GM19328 (cell line): Measurements from ENCODE around the gene GAA.

Source experiments
- ATAC-seq: cut with Tn5 transposase; IDR thresholded peaks from one replicate; pipeline ENCODE4 v1.9.1; 2021; ENCODE audit warnings: mild to moderate bottlenecking, moderate library complexity; ENCODE audit not compliant: unreplicated experiment

The GAA gene

DNA sequence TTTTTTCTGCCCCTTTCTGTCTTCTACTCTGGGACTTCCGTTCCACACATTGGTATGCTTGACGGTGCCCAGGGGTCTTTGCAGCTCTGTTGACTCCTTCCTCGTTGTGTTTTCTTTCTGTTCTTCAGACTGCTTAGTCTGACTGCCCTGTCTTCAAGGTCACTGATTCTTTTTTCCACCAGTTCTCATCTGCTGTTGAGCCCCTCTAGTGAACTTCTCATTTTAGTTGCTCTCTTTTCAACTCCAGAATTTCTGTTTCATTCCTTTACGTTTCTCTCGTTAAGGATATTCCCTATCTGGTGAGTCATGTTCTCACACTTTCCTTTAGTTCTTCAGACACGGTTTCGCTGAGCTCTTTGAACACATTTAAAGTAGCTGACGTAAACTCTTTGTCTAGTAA lies 13.8 kb downstream of the GAA start:
- no peak for ATAC-seq

DNA sequence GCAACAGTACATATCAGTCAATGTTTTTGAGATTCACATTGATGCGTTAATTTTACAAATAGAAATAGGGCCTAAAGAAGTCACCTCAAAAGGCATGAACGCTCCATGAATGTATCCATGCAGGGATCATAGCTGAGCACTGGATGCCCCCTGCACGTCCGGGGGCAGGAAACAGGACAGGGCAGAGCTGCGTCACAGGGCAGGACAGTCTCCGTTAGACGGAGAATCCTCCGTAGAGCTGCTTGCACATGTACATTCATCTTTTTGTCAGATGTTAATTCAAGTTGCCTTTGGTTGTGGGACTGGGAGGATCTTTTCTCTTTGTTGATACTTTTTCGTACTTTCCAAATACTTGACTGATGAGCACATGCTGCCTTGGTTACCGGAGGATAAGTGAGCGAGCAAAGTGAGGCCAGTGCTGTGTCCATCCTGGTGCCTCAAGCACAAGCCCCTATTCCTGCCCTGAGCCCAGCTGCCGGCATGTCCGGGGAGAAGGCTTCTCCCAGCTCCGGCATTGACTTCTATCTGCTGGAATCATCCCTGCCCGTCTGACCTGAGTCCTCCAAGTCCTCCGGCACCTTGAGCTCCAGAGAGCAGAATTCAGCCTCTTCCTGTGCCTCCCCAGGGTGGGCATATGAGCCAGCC lies 15.0 kb downstream of the GAA start:
- ATAC-seq = no peak

DNA sequence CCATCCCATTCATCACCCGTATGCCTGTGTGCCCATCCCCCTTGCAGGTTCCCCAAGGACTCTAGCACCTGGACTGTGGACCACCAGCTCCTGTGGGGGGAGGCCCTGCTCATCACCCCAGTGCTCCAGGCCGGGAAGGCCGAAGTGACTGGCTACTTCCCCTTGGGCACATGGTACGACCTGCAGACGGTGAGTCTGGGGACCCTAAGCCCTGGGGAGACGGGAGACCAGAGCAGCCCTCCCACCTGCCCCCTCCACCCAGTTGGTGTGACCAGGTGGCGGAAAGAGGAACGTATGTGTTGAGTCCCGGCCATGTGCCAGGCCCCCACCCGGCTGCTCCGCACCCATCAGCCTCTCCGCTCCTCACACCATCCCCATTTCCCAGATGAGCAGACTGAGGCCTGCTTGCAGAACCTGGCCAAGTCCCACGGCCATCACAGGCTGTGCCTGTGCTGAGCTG lies 15.6 kb downstream of the GAA start:
- no peak for ATAC-seq

DNA sequence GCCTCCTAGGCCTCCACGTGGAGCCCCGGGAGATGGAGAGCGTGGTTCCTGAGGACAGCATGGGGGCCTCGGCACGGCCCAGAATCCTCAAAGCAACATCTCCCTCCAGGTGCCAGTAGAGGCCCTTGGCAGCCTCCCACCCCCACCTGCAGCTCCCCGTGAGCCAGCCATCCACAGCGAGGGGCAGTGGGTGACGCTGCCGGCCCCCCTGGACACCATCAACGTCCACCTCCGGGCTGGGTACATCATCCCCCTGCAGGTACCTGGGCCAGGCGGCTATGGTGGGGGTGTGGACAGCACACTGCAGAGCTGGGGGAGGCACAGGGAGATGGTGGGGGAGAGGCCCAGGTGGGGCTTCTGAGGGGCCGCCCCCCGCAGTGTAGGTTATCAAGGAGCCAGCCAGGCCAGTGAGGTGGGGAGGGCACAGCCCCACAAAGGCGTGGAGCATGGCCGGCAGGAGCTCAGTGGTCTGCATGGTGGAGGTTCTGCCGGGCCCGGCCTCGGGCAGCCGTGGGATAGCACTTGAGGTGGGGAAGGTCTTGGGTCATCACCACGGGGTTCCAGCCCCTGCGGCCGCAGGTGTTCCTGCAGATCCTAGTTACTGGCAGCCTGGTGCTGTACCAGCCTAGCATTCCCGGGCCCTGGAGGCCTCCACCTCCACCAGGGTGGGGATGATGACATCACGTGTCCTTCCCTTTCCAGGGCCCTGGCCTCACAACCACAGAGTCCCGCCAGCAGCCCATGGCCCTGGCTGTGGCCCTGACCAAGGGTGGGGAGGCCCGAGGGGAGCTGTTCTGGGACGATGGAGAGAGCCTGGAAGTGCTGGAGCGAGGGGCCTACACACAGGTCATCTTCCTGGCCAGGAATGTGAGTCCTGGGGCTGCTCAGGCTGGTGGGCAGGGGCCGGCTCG lies 16.4 kb downstream of the GAA start:
- no peak for ATAC-seq

DNA sequence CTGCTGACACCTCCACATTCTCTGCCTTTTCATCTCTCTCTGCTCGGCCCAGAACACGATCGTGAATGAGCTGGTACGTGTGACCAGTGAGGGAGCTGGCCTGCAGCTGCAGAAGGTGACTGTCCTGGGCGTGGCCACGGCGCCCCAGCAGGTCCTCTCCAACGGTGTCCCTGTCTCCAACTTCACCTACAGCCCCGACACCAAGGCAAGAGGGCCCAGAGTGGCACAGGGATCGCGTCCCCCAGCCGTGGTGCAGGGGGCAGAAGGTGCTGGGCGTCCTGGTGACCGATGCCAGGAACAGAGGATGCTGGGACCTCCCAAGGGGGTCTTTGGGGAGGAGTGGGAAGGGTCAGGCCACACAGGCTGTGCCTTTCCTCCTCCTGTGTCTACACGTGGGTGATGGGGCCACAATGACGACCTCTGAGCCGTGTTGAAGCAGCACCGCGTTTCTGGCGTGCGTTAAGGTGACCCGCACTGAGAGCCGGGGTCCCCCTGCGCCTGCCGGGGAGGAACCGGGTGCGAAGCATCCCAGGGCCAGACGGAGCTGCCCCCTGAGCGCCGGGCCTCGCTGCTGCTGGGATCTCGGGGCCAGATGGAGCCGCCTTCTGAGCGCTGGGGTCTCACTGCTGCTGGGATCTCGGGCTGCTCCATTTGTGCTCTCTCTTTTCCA lies 17.4 kb downstream of the GAA start:
- no peak for ATAC-seq

DNA sequence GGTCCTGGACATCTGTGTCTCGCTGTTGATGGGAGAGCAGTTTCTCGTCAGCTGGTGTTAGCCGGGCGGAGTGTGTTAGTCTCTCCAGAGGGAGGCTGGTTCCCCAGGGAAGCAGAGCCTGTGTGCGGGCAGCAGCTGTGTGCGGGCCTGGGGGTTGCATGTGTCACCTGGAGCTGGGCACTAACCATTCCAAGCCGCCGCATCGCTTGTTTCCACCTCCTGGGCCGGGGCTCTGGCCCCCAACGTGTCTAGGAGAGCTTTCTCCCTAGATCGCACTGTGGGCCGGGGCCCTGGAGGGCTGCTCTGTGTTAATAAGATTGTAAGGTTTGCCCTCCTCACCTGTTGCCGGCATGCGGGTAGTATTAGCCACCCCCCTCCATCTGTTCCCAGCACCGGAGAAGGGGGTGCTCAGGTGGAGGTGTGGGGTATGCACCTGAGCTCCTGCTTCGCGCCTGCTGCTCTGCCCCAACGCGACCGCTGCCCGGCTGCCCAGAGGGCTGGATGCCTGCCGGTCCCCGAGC lies 17.9 kb downstream of the GAA start:
- ATAC-seq = no peak

DNA sequence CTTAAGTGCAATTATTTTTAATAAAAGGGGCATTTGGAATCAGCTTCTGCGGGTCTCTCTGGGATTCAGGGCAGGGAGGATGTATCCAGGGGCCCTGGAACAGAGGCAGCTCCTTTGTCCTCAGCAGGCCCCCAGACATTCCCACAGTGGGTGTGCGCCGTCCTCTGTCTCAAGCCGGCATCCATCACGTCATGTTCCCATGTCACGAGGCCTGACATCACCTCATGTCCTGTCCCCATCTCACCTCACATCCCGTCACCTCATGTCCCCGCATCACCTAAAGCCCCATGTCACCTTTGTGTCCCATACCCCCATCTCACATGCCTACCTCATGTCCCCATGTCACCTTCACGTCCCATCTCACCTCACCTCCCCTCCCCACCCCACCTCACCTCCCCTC lies 18.5 kb downstream of the GAA start:
- ATAC-seq = no peak

DNA sequence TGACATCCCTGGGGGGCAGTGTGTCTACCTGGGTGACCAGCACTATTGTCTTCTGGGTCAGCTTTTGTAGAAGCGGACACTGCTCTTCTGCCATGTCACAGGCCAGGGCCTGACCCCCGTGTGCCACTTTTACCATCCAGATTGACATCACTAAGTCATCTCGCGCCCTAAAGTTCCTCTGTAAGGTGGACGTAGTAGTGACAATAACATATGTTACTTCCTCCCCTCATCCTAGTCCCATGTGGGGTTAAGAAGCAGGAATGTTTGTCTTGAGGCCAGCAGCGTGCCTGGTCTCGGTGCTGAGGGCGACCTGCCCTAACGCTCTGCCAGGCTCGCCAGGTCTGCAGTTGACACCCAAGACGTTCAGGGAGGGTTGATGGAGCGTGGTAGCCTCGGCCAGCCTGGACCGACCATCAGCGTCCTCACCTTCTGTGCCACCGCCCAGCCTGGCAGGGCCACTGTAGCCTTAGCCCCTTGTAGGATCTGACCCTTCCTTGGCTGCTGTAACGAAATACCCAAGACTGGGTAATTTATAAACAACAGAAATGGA lies 20.7 kb downstream of the GAA start:
- no peak for ATAC-seq

DNA sequence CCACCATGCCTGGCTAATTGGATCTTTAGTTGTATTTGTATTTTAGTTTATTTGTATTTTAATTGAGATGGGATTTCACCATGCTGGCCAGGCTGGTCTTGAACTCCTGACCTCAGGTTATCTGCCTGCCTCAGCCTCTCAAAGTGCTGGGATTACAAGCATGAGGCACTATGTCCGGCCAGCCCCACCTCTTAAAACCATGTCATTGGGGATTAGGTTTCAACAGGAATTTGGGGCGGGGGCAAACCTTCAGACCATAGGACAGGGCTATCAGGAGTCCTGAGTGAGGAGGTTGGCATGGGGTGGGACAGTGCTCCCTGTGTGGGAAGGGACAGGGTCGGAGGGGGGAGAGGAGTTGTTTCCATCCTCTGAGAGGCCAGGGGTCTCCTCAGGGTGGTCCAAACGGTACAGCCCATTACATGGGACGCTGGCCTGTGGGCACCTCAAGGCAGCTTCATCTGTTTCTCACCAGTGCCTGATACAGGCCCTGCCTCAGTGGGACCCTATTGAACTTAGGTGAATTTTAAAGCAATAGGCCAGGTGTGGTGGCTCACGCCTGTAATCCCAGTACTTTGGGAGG lies 21.6 kb downstream of the GAA start:
- ATAC-seq = no peak

DNA sequence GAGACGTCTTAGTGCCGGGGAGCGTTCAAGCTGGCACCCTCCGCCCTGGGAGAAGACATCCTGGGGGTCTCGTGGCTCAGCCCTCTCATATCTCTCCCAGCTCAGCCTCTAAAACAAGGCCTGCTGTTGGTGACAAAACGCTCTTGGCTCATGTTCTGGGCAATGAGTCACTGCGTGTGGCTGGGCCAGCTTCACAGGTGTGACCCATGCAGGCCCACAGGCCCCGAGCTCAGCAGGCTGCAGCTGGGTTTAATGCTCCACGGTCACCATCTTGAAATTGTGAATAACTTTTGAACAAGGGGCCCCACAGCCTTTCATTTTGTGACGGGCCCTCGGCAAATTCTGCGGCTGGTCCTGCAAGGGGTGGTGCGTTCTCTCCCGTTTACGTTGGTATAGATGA lies 22.4 kb downstream of the GAA start:
- no peak for ATAC-seq

DNA sequence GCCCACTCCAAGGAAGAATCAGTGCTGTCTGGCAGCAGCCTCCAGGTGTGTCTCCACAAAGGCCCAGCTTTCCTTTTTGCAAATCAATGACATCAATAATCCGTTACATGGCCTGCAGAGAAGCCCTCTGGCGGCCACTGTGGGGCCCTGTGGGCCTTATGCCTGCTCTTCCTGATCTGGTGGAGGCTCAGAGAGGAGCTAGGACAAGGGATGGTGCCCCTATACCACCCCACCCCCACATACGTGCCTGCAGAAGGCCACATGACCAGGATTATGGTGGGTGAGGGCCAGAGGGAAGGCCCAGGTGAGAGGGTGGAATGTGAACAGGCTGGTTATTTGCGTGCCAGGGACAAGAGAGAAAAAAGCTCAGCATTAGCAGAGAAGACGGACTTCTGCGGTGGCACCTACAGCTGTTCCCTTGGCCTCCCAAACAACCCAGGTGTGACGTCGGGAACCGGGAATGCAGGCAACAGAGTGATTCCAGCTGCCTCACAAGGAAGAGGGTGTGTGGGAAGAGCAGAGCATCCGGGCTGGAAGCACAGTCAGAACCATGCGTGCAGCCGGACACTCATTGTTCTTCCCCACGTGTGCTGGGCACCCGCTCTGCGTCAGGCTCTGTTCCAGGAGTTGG lies 23.1 kb downstream of the GAA start:
- no peak for ATAC-seq

DNA sequence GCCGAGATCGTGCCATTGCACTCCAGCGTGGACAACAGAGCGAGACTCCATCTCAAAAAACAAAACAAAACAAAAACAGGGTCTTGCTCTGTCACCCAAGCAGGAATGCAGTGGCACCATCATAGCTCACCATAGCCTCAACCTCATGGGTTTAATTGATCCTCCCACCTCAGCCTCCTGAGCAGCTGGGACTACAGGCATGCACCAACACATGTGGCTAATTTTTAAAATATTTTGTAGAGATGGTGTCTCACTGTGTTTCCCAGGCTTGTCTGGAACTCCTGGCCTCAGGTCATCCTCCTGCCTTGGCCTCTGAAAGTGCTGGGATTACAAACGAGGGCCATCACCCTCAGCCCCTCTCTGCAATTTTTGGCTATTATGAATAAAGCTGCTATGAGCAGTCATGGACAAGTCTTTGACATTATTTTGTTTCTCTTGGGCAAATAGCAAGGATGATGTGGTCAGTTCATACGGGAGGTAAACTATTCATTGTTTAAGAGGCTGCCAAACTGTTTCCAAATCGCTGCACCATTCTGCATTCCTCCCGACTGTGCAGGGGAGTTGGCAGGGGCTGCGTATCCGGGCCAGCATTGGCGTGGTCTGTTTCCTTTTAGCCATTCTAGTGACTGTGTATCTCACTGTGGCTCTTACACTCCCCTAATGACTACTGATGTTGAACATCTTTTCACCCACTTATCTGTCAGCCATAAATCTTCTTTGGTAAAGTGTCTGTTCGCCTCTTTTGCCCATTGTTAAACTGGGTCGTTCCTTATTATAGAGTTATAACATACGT lies 24.5 kb downstream of the GAA start:
- no peak for ATAC-seq

DNA sequence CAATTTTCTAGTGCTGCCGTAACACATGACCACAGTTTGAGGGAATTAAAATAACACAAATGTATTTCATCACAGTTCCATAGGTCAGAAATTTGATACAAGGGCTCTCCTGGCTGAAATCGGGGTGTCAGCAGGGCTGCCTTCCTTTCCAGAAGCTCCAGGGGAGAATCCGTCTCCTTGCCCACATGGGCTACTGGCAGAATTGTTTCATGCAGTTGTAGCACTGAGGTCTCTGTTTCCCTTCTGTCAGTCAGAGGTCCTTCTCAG lies 25.0 kb downstream of the GAA start:
- ATAC-seq = no peak

DNA sequence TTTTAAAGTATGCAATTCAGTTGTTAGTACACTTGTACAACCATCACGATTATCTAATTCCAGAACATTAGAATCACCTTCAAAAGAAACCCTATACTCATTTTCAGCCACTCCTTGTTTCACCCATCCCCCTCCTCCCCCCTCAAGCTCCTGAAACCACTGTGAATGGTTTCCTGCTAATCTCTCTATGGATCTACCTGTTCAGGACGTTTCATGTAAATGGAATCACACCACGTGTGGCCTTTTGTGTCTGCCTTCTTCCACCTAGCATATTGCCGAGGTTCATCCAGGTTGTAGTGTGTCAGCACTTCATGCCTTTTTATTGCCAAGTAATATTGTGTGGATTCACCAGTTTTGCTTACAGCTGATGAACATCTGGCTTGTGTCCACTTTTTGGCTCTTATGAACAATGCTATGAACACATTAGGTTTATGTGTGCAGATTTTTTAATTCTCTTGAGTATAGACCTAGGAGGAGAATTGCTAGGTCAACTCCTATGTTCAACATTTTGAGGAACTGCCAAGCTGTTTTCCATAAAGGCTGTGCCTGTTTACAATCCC lies 27.7 kb downstream of the GAA start:
- no peak for ATAC-seq

DNA sequence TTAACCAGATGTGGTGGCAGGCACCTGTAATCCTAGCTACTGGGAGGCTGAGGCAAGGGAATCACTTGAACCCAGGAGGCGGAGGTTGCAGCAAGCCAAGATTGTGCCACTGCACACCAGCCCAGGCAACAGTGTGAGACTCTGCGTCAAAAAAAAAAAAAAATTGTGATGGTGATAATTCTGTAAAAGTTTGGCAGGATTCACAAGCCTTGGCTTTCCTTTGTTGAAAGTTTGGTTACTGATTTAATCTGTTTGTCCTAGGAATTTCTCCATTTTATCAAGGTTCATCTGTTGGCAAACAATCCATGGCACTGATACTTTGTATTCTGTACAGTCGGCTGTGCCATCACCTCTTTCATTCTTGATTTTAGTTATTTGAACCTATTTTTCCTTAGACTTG lies 29.6 kb downstream of the GAA start:
- no peak for ATAC-seq

DNA sequence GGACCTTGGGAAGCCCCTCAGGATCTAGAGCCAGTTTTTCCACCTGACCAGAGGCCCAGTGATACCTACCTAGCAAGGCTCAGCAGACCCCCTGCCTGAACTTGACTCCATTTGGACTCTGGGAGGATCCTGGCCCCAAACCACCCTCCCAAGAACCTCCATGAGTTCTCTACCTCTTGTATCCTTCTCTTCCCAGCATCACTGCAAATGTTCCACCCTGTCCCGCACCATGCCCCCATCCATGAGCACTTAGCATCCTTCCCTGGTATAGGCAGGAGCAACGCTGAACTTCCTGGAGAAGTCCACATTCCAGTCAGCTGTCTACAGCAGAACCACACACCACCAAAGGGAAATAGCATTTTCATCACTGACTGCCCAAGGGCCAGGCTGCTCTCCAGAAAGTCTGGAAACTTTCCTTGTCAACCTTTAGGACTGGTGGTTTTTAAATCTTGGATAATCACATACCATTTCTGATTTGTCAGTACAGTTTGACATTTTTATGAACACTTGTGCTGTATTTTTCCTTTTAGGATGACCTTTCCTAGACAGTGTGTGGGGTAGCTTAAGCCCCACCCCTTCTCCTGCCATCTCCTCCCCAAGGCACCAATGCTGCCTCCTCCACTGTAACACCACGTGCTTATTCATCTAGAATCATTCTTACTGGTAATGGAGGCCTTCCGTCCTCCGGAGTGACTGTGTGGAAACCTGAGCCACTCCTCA lies 31.7 kb downstream of the GAA start:
- no peak for ATAC-seq

DNA sequence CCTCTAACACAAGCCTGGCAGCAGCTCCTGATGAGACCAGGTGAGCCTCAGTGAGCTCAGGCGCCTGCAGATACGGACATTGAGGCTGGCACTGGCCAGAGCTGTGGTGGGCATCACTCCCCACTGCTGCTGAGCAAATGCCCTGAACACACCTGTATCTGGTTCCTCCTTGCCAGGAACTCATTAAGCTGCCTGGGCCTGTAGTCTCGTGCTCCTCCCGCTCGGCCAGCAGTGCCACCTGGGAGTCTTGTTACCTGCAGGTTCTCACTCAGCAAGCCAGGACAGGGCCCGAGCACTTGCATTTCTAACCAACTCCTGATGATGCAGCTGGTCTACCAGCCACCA lies 32.2 kb downstream of the GAA start:
- ATAC-seq = no peak

DNA sequence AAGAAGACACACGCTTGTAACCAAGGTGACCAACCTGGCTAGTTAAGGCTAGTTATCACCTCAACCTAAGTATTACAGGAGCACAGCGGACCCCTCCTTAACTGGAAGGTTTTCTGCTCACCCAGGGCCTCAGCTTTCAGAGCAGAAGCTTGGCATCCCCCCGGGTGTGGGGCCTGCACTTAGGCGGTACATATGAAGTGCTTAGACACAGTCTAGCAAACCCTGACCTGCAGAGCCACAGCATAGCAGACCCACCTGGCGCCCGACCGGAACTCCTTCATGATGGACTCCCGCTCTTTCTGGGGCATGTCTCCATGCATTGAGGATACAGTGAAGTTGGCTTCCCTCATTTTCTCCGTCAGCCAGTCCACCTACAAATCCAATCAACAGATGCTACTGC lies 35.8 kb downstream of the GAA start:
- ATAC-seq = no peak

DNA sequence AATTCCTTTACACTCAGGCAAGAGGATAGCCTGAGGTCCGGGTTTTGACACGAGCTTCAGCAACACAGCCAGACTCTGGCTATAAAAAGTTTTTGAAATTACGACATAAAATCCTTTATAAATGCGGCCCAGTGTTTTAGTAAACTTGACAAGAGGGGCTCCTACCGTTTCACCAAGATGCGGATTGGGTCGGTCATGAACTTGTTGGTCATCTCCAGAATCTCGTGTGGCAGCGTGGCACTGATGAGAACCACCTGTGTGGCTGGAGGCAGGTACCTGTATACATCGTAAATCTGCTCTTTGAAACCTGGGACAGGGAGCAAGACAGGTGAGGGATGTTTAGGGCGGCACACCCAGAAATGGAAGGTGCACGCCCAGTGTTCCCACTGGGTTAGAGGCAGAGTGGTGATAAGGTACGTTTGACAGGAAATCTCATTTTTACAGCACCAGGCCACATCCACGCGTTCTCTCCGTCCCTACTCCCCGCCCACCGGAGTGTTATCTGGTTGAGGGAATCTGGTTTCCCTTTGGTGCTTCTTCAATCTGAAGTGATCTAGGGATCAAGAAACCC lies 37.6 kb downstream of the GAA start:
- ATAC-seq = no peak
